Small intestine (tissue), 7 donors: Measurements from ENCODE around the gene HEXIM1. TPM values are rescaled to one million over a fixed set of nuclear protein-coding genes. Genes with fewer than 3 reads are reported as not detected.

Experiments used
- DNase-seq, 2 donors: peaks; one replicate each; pipeline versions ENCODE4 v3.0.0 to v3.0.0-alpha.2; 2013
- FAIRE-seq: peaks from 2 replicates; lab custom pipeline; 2012; peaks lifted over from hg19 to GRCh38; lab: Jason Lieb, UNC
- H3K27ac ChIP-seq, 3 donors: one replicate each; pipeline ENCODE4 v1.5.1; 2013; ENCODE audit warnings: low read length in 2 of 3, mild to moderate bottlenecking in 2 of 3, control low read depth in 1 of 3, inconsistent platforms in 1 of 3, low read depth in 1 of 3, moderate library complexity in 1 of 3
- H3K27me3 ChIP-seq, 3 donors: one replicate each; pipeline ENCODE4 v1.6.1; 2013; ENCODE audit warnings: low read length in 3 of 3, inconsistent platforms in 1 of 3; ENCODE audit not compliant: control insufficient read depth in 3 of 3, insufficient read depth in 3 of 3
- H3K36me3 ChIP-seq, 3 donors: one replicate each; pipeline ENCODE4 v1.6.1; 2013; ENCODE audit warnings: low read length in 3 of 3, inconsistent platforms in 1 of 3, low read depth in 1 of 3, mild to moderate bottlenecking in 1 of 3, moderate library complexity in 1 of 3; ENCODE audit not compliant: control insufficient read depth in 3 of 3, insufficient read depth in 2 of 3
- H3K4me1 ChIP-seq, 3 donors: one replicate each; pipeline ENCODE4 v1.6.1; 2013; ENCODE audit warnings: low read length in 2 of 3, inconsistent platforms in 1 of 3, low read depth in 1 of 3, mild to moderate bottlenecking in 1 of 3, moderate library complexity in 1 of 3; ENCODE audit not compliant: control insufficient read depth in 3 of 3, insufficient read depth in 2 of 3
- H3K4me3 ChIP-seq, 3 donors: one replicate each; pipeline ENCODE4 v1.5.1; 2013; ENCODE audit warnings: low read length in 3 of 3, control low read depth in 1 of 3, inconsistent platforms in 1 of 3, low read depth in 1 of 3, mild to moderate bottlenecking in 1 of 3, moderate library complexity in 1 of 3
- H3K9me3 ChIP-seq, 2 donors: one replicate each; pipeline ENCODE4 v1.6.1; 2013; ENCODE audit warnings: low read depth in 1 of 2, low read length in 1 of 2; ENCODE audit not compliant: control insufficient read depth in 2 of 2, insufficient read depth in 1 of 2
- WGBS, 3 donors: extraction: QIAGEN DNeasy Blood & Tissue Kit; methylation state at CpG; one replicate each; pipeline ENCODE4 v1.1.7; 2013; 5-methylcytosine and 5-hydroxymethylcytosine counted together
- polyA plus RNA-seq, 4 donors: library from polyadenylated mRNA; stranded (reverse) in 3 of 4; unstranded in 1 of 4; fragments of 200-250 nt in 3 of 4; fragments of 120-200 nt in 1 of 4; gene quantifications; one replicate each; pipeline versions ENCODE4 v1.2.1 to v1.2.3, GENCODE V29; 2013
- donor health status: healthy with polysubstance abuse.
- donor health status: control.
- donor health status: control.
- donor health status: Bipolar disorder and iron deficiency.
- donor health status: healthy.

Gene HEXIM1
- polyA plus RNA-seq, 4 donors = 17.5 to 51.7 (median 42.4) TPM

- Histone ChIP-seq H3K9me3 (no peaks in the 10 kb centered on the region), H3K27me3 (no peaks in the 10 kb centered on the region), H3K4me1 (no peaks in the 10 kb centered on the region), H3K27ac (no peak overlapping the region), H3K36me3 (peaks cover 5 to 81% (median 12%) of the 10 kb centered on the region in 3 donors), H3K4me3 (no peak overlapping the region)
- 79 to 81% (median 79%) methylated on average over 16 of the region's 16 CpGs for WGBS, 3 donors
- FAIRE-seq (no peak), DNase-seq (peak in 1 of 2 donors; percentile 15)
Observed at GRCh38 chr17:45110676-45111611, 37.3 kb upstream of the HEXIM1 start.

- FAIRE-seq = no peak
- no peak overlapping the region for H3K27ac ChIP-seq
- no peak for DNase-seq
- H3K4me3 ChIP-seq = no peak overlapping the region
- WGBS, 3 donors = 93 to 94% (median 93%) methylated on average over 11 of the region's 11 CpGs
- H3K27me3 ChIP-seq = no peaks in the 10 kb centered on the region
- peaks cover 5 to 75% (median 5%) of the 10 kb centered on the region in 3 donors for H3K36me3 ChIP-seq
- no peaks in the 10 kb centered on the region for H3K9me3 ChIP-seq
- no peaks in the 10 kb centered on the region for H3K4me1 ChIP-seq
Observed at GRCh38 chr17:45111850-45112249, 36.4 kb upstream of the HEXIM1 start.

- H3K4me3 ChIP-seq = no peak overlapping the region
- no peak overlapping the region for H3K27ac ChIP-seq
- peaks cover 1 to 69% (median 2%) of the 10 kb centered on the region in 3 donors for H3K36me3 ChIP-seq
- DNase-seq (no peak), FAIRE-seq (no peak)
- no peaks in the 10 kb centered on the region for H3K9me3 ChIP-seq
- H3K4me1 ChIP-seq = no peaks in the 10 kb centered on the region
- WGBS, 3 donors = 91 to 95% (median 94%) methylated on average over 22 to 23 of the region's 23 CpGs
- H3K27me3 ChIP-seq = no peaks in the 10 kb centered on the region
Observed at GRCh38 chr17:45112559-45113423, 35.5 kb upstream of the HEXIM1 start.

GRCh38 chr17:45113424-45113754 lies 34.9 kb upstream of the HEXIM1 start:
- H3K4me3 ChIP-seq = no peak overlapping the region
- no peaks in the 10 kb centered on the region for H3K4me1 ChIP-seq
- FAIRE-seq = no peak
- peaks cover 0 to 69% (median 0%) of the 10 kb centered on the region in 3 donors for H3K36me3 ChIP-seq
- no peak for DNase-seq
- H3K9me3 ChIP-seq = no peaks in the 10 kb centered on the region
- WGBS, 3 donors = 72 to 85% (median 76%) methylated on average over 9 of the region's 9 CpGs
- no peak overlapping the region for H3K27ac ChIP-seq
- no peaks in the 10 kb centered on the region for H3K27me3 ChIP-seq

GRCh38 chr17:45114117-45114932 lies 34.0 kb upstream of the HEXIM1 start:
- no peak overlapping the region for H3K4me3 ChIP-seq
- no peak overlapping the region for H3K27ac ChIP-seq
- no peak for DNase-seq
- no peak for FAIRE-seq
- H3K4me1 ChIP-seq = no peaks in the 10 kb centered on the region
- WGBS, 3 donors = 87 to 92% (median 88%) methylated on average over 19 of the region's 19 CpGs
- no peaks in the 10 kb centered on the region for H3K9me3 ChIP-seq
- no peaks in the 10 kb centered on the region for H3K27me3 ChIP-seq
- peaks cover 0 to 68% (median 0%) of the 10 kb centered on the region in 3 donors for H3K36me3 ChIP-seq

- FAIRE-seq = no peak
- WGBS, 3 donors = 88 to 91% (median 89%) methylated on average over 26 of the region's 26 CpGs
- no peaks in the 10 kb centered on the region for H3K27me3 ChIP-seq
- H3K4me1 ChIP-seq = no peaks in the 10 kb centered on the region
- no peaks in the 10 kb centered on the region for H3K9me3 ChIP-seq
- no peak overlapping the region for H3K4me3 ChIP-seq
- H3K27ac ChIP-seq = no peak overlapping the region
- H3K36me3 ChIP-seq = peaks cover 0 to 75% (median 0%) of the 10 kb centered on the region in 3 donors
- no peak for DNase-seq
Observed at GRCh38 chr17:45115015-45115625, 33.2 kb upstream of the HEXIM1 start.

- Histone ChIP-seq H3K4me3 (no peak overlapping the region), H3K9me3 (no peaks in the 10 kb centered on the region), H3K27ac (no peak overlapping the region), H3K27me3 (no peaks in the 10 kb centered on the region), H3K4me1 (no peaks in the 10 kb centered on the region), H3K36me3 (peaks cover 0 to 71% (median 0%) of the 10 kb centered on the region in 3 donors)
- no peak for DNase-seq
- no peak for FAIRE-seq
- 75 to 83% (median 79%) methylated on average over 11 of the region's 11 CpGs for WGBS, 3 donors
Observed at GRCh38 chr17:45115871-45116270, 32.4 kb upstream of the HEXIM1 start.
